LNCaP clone FGC (cell line): ENCODE measurements around the gene GRAP2.

Source experiments
- DNase-seq: peaks from one replicate; pipeline ENCODE4 v3.0.0-alpha.2; 2011; ENCODE audit warnings: low read depth
- H3K4me3 ChIP-seq: 2 replicates; pipeline ENCODE4 v1.5.1; 2011; ENCODE audit warnings: mild to moderate bottlenecking, low read depth, low read length, control low read depth
- CTCF ChIP-seq: IDR thresholded peaks from 2 replicates; pipeline ENCODE4 v1.5.1; 2012; ENCODE audit warnings: mild to moderate bottlenecking; ENCODE audit not compliant: control insufficient read depth, insufficient read depth; ENCODE audit errors: extremely low read depth

The GRAP2 gene

GRCh38 chr22:39916496-39916895, 15.6 kb downstream of the GRAP2 start:
- DNase-seq, result no peak
- no peak for TF ChIP-seq CTCF

GRCh38 chr22:39917197-39917643, 16.3 kb downstream of the GRAP2 start:
- no peak overlapping the region for H3K4me3 ChIP-seq
- no peak for TF ChIP-seq CTCF
- no peak for DNase-seq

More at GRCh38 chr22:39916496-39916895, 15.6 kb downstream of the GRAP2 start:
- no peak overlapping the region for H3K4me3 ChIP-seq

- H3K4me3 ChIP-seq, result no peak overlapping the region
- DNase-seq, result no peak
- no peak for TF ChIP-seq CTCF
These were observed 17.1 kb downstream of the GRAP2 start for GRCh38 chr22:39917776-39918495.

GRCh38 chr22:39920134-39920743, 19.4 kb downstream of the GRAP2 start:
- DNase-seq, result no peak
- H3K4me3 ChIP-seq, result no peak overlapping the region
- TF ChIP-seq CTCF, result no peak

- H3K4me3 ChIP-seq, result no peak overlapping the region
- DNase-seq, result no peak
- TF ChIP-seq CTCF, result no peak
These were observed 22.8 kb downstream of the GRAP2 start for GRCh38 chr22:39923696-39924095.

GRCh38 chr22:39924286-39924685, 23.4 kb downstream of the GRAP2 start:
- no peak for TF ChIP-seq CTCF
- no peak for DNase-seq
- no peak overlapping the region for H3K4me3 ChIP-seq

GRCh38 chr22:39925273-39925672, 24.4 kb downstream of the GRAP2 start:
- TF ChIP-seq CTCF, result no peak
- no peak overlapping the region for H3K4me3 ChIP-seq
- no peak for DNase-seq
